ENCODE data around the gene SAMD15.
"Not testable (repeated sequence)": the region's sequence is repeated elsewhere in the genome, so short reads cannot be mapped to it uniquely, and the experiment has no call there.

Gene SAMD15
- 0.36 to 1.3 reads per million in 2 experiments for total RNA-seq

- peak; percentile 78 for DNase-seq (ENCODE audit: low read depth)
Observed at GRCh38 chr14:77376771-77377501, at the start of gene SAMD15, which contains the start of gene TMED8. TSS of gene SAMD15 (plus strand) at chr14:77377379. CDS start at chr14:77377419, 40 bp downstream. TSS of gene TMED8 (minus strand) at chr14:77377094. CDS start at chr14:77377053, 41 bp downstream.

GRCh38 chr14:77329872-77330271, 47.3 kb upstream of the SAMD15 start:
- no peak for DNase-seq (ENCODE audit: low read depth)

GRCh38 chr14:77335576-77335975, 41.6 kb upstream of the SAMD15 start:
- no peak for DNase-seq (ENCODE audit: low read depth)

- not testable (repeated sequence) for DNase-seq (ENCODE audit: low read depth)
Observed at GRCh38 chr14:77337255-77337654, 39.9 kb upstream of the SAMD15 start.

- DNase-seq (ENCODE audit: low read depth) = no peak
Observed at GRCh38 chr14:77337880-77338279, 39.3 kb upstream of the SAMD15 start.

GRCh38 chr14:77338302-77338701, 38.9 kb upstream of the SAMD15 start:
- DNase-seq (ENCODE audit: low read depth) = no peak

GRCh38 chr14:77339407-77339806, 37.8 kb upstream of the SAMD15 start:
- DNase-seq (ENCODE audit: low read depth) = no peak

GRCh38 chr14:77340389-77340788, 36.8 kb upstream of the SAMD15 start:
- DNase-seq (ENCODE audit: low read depth) = no peak

- no peak for DNase-seq (ENCODE audit: low read depth)
Observed at GRCh38 chr14:77342726-77343397, 34.3 kb upstream of the SAMD15 start.

GRCh38 chr14:77343662-77344061, 33.5 kb upstream of the SAMD15 start:
- DNase-seq (ENCODE audit: low read depth) = no peak

- no peak for DNase-seq (ENCODE audit: low read depth)
Observed at GRCh38 chr14:77344377-77344996, 32.7 kb upstream of the SAMD15 start.

- no peak for DNase-seq (ENCODE audit: low read depth)
Observed at GRCh38 chr14:77346495-77346894, 30.7 kb upstream of the SAMD15 start.

GRCh38 chr14:77347751-77348150, 29.4 kb upstream of the SAMD15 start:
- no peak for DNase-seq (ENCODE audit: low read depth)

- DNase-seq (ENCODE audit: low read depth) = no peak
Observed at GRCh38 chr14:77353469-77354141, 23.6 kb upstream of the SAMD15 start.

GRCh38 chr14:77355811-77356210, 21.4 kb upstream of the SAMD15 start:
- no peak for DNase-seq (ENCODE audit: low read depth)

GRCh38 chr14:77356899-77357298, 20.3 kb upstream of the SAMD15 start:
- DNase-seq (ENCODE audit: low read depth) = no peak

- no peak for DNase-seq (ENCODE audit: low read depth)
Observed at GRCh38 chr14:77359626-77360025, 17.6 kb upstream of the SAMD15 start.

- DNase-seq (ENCODE audit: low read depth) = no peak
Observed at GRCh38 chr14:77364146-77364545, 13.0 kb upstream of the SAMD15 start.

GRCh38 chr14:77369285-77369684, 7.9 kb upstream of the SAMD15 start:
- no peak for DNase-seq (ENCODE audit: low read depth)

- no peak for DNase-seq (ENCODE audit: low read depth)
Observed at GRCh38 chr14:77372304-77372841, 4.8 kb upstream of the SAMD15 start.

- DNase-seq (ENCODE audit: low read depth) = no peak
Observed at GRCh38 chr14:77375164-77375950, 1.8 kb upstream of the SAMD15 start.

Measured in T follicular helper cell (primary cell).